Trophoblast cell (in vitro differentiated cells and primary cell): ENCODE results near the gene PISD.

ENCODE experiments used
- DNase-seq, 2 donors: peaks; one replicate each; pipeline ENCODE4 v3.0.0-alpha.2; 2016
- H2AFZ ChIP-seq: 2 replicates; pipeline ENCODE4 v1.6.1; 2013; ENCODE audit warnings: low read length, moderate library complexity, mild to moderate bottlenecking; ENCODE audit not compliant: insufficient read depth, poor library complexity
- H2AK5ac ChIP-seq: 2 replicates; pipeline ENCODE4 v1.6.1; 2013; ENCODE audit warnings: mild to moderate bottlenecking, low read length
- H2BK120ac ChIP-seq: 2 replicates; pipeline ENCODE4 v1.6.1; 2013; ENCODE audit warnings: low read length, mild to moderate bottlenecking, moderate library complexity; ENCODE audit not compliant: insufficient read depth, poor library complexity
- H2BK12ac ChIP-seq: 2 replicates; pipeline ENCODE4 v1.6.1; 2013; ENCODE audit warnings: mild to moderate bottlenecking, low read length, moderate library complexity
- H2BK5ac ChIP-seq: 2 replicates; pipeline ENCODE4 v1.6.1; 2013; ENCODE audit warnings: low read length, low read depth, moderate library complexity, mild to moderate bottlenecking; ENCODE audit not compliant: poor library complexity
- H3K14ac ChIP-seq: 2 replicates; pipeline ENCODE4 v1.6.1; 2013; ENCODE audit warnings: mild to moderate bottlenecking, low read length
- H3K18ac ChIP-seq: 2 replicates; pipeline ENCODE4 v1.6.1; 2013; ENCODE audit warnings: mild to moderate bottlenecking, low read length
- H3K23ac ChIP-seq: 2 replicates; pipeline ENCODE4 v1.6.1; 2013; ENCODE audit warnings: low read length
- H3K27ac ChIP-seq: 2 replicates; pipeline ENCODE4 v1.5.1; 2013; ENCODE audit warnings: low read depth, mild to moderate bottlenecking, inconsistent platforms, low read length, moderate library complexity
- H3K27me3 ChIP-seq: 2 replicates; pipeline ENCODE4 v1.6.1; 2013; ENCODE audit warnings: inconsistent platforms, mild to moderate bottlenecking, low read length, moderate library complexity; ENCODE audit not compliant: insufficient read depth
- H3K36me3 ChIP-seq, 2 experiments: 1 replicate in 1 of 2; 2 replicates in 1 of 2; pipeline ENCODE4 v1.6.1; 2013; ENCODE audit warnings: low read length in 2 of 2, mild to moderate bottlenecking in 2 of 2, moderate library complexity in 1 of 2; ENCODE audit not compliant: insufficient read depth in 2 of 2, control insufficient read depth in 1 of 2
- H3K4ac ChIP-seq: 2 replicates; pipeline ENCODE4 v1.6.1; 2013; ENCODE audit warnings: low read depth, mild to moderate bottlenecking, low read length, moderate library complexity
- H3K4me1 ChIP-seq, 2 experiments: 1 replicate in 1 of 2; 2 replicates in 1 of 2; pipeline ENCODE4 v1.6.1; 2013; ENCODE audit warnings: low read length in 2 of 2, mild to moderate bottlenecking in 2 of 2, moderate library complexity in 1 of 2; ENCODE audit not compliant: insufficient read depth in 2 of 2, control insufficient read depth in 1 of 2
- H3K4me2 ChIP-seq: 2 replicates; pipeline ENCODE4 v1.6.1; 2013; ENCODE audit warnings: inconsistent platforms, mild to moderate bottlenecking, low read length, moderate library complexity
- H3K4me3 ChIP-seq: 2 replicates; pipeline ENCODE4 v1.5.1; 2013; ENCODE audit warnings: mild to moderate bottlenecking, low read depth, low read length, inconsistent platforms
- H3K79me1 ChIP-seq: one replicate; pipeline ENCODE4 v1.6.1; 2013; ENCODE audit warnings: low read length
- H3K79me2 ChIP-seq: 2 replicates; pipeline ENCODE4 v1.6.1; 2013; ENCODE audit warnings: low read length, mild to moderate bottlenecking; ENCODE audit not compliant: control insufficient read depth, insufficient read depth, poor library complexity
- H3K9ac ChIP-seq: 2 replicates; pipeline ENCODE4 v1.6.1; 2013; ENCODE audit warnings: mild to moderate bottlenecking, low read length
- H3K9me3 ChIP-seq: 2 replicates; pipeline ENCODE4 v1.6.1; 2013; ENCODE audit warnings: low read depth, mild to moderate bottlenecking, control low read depth, inconsistent platforms, low read length; ENCODE audit not compliant: insufficient read depth
- H4K12ac ChIP-seq: 2 replicates; pipeline ENCODE4 v1.6.1; 2013; ENCODE audit warnings: low read depth, mild to moderate bottlenecking, low read length, moderate library complexity
- H4K8ac ChIP-seq: 2 replicates; pipeline ENCODE4 v1.6.1; 2013; ENCODE audit warnings: low read depth, mild to moderate bottlenecking, low read length, moderate library complexity
- H4K91ac ChIP-seq: one replicate; pipeline ENCODE4 v1.6.1; 2013; ENCODE audit warnings: low read depth, mild to moderate bottlenecking, low read length, moderate library complexity
- WGBS: extraction: QIAGEN DNeasy Blood & Tissue Kit; methylation state at CpG from one replicate; pipeline ENCODE4 v1.1.7; 2013; ENCODE audit warnings: missing lambda C conversion rate; ENCODE audit not compliant: insufficient read length, insufficient coverage; ENCODE audit errors: extremely low coverage; 5-methylcytosine and 5-hydroxymethylcytosine counted together

Gene PISD

DNA sequence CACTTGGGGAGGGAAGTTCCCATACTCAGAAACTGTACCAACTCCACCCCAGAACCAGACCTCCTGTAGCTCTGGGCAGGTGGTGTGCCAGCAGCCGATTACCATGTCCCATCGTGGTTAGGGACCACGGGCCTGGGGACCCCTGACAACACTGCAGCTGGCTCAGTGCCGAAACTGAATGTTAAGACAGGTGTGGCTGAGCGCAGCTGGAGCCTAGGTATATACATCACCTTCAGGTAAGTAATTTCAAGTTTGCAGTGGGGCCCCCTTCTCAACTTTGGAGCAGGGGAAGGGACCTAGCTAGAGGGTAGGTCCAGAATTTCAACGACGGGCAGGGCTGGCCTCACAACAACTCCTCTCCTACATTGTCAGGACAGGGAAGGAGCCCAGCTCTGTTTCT is 20.7 kb upstream of the PISD start:
- H3K79me1 ChIP-seq, result no peaks in the 10 kb centered on the region
- WGBS, result no CpG with 5 or more reads among the region's 7 CpGs

DNA sequence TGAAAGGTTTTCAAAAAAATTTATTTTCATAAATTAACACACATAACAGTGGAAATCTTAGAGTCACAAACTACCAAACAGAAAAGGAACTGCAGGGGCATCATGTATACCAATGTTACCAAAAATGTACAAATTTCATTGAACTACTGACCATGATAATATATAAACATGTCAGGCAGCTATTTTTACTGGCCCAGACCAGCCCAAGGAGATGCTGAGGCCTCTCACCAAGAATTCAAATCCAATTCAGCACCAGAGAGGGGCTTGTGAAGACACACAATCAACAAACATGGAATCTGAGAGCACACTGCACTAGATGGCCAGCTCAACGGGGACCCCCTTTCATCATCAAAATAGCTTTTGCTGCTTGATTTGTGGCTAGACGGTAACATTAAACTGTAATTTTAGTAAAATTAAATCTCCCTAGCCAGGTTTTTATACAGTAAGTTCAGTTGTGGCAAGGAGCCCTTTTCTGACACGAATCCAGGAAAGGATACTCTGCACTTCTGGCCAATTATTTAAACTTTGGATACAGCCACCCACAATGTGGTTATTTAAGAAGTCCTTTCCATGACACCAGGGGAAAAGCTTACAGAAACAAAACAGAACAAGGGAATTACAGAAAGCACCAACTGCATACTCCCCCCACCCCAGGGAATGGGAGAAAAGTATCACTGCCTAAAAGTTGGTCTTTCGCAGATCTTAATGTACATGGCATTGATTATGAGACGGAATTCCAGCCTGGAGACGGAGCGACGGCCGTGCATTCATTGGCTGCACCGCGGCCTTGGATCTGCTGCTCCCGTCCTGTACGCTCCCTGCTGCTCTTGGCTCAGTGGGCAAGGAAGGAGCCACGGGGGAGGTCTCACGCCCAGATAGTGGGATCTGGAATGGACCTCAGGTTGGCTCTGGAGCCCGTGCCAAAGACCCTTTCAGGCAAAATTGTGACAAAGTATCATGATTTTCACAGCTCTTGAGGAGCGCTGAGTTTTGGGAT is 19.6 kb upstream of the PISD start:
- no peaks in the 10 kb centered on the region for H3K4me1 ChIP-seq
- H3K9me3 ChIP-seq, result no peaks in the 10 kb centered on the region
- H3K79me1 ChIP-seq, result no peaks in the 10 kb centered on the region
- no peak for DNase-seq
- no peak overlapping the region for H3K27ac ChIP-seq
- H3K79me2 ChIP-seq, result no peaks in the 10 kb centered on the region
- no peak overlapping the region for H4K91ac ChIP-seq
- no peak overlapping the region for H3K18ac ChIP-seq
- H2AK5ac ChIP-seq, result no peak overlapping the region
- H3K36me3 ChIP-seq, result peaks cover 23 to 33% of the 10 kb centered on the region in 2 experiments
- H3K14ac ChIP-seq, result no peak overlapping the region
- H2BK12ac ChIP-seq, result no peak overlapping the region
- H3K23ac ChIP-seq, result no peak overlapping the region
- H2AFZ ChIP-seq, result no peak overlapping the region
- no peak overlapping the region for H2BK120ac ChIP-seq
- no peak overlapping the region for H3K4me3 ChIP-seq
- H3K9ac ChIP-seq, result no peak overlapping the region
- no peak overlapping the region for H4K12ac ChIP-seq
- no peaks in the 10 kb centered on the region for H3K27me3 ChIP-seq
- H3K4me2 ChIP-seq, result no peak overlapping the region
- no peak overlapping the region for H2BK5ac ChIP-seq
- WGBS, result no CpG with 5 or more reads among the region's 17 CpGs
- no peak overlapping the region for H4K8ac ChIP-seq
- H3K4ac ChIP-seq, result no peak overlapping the region

More for the DNA sequence above, 20.7 kb upstream of the PISD start:
- H2BK12ac ChIP-seq, result no peak overlapping the region
- no peak overlapping the region for H3K4me3 ChIP-seq
- H3K36me3 ChIP-seq, result peaks cover 23 to 33% of the 10 kb centered on the region in 2 experiments
- H4K12ac ChIP-seq, result no peak overlapping the region
- H3K79me2 ChIP-seq, result no peaks in the 10 kb centered on the region
- H3K27me3 ChIP-seq, result no peaks in the 10 kb centered on the region
- H3K4me2 ChIP-seq, result no peak overlapping the region
- no peak overlapping the region for H4K8ac ChIP-seq
- no peaks in the 10 kb centered on the region for H3K4me1 ChIP-seq
- no peak overlapping the region for H3K14ac ChIP-seq
- H3K27ac ChIP-seq, result no peak overlapping the region
- H2AFZ ChIP-seq, result no peak overlapping the region
- DNase-seq, result no peak
- H4K91ac ChIP-seq, result no peak overlapping the region
- no peak overlapping the region for H3K18ac ChIP-seq
- no peak overlapping the region for H3K9ac ChIP-seq
- H2BK120ac ChIP-seq, result no peak overlapping the region
- H2BK5ac ChIP-seq, result no peak overlapping the region
- no peak overlapping the region for H3K23ac ChIP-seq
- H2AK5ac ChIP-seq, result no peak overlapping the region
- H3K4ac ChIP-seq, result no peak overlapping the region
- H3K9me3 ChIP-seq, result no peaks in the 10 kb centered on the region

DNA sequence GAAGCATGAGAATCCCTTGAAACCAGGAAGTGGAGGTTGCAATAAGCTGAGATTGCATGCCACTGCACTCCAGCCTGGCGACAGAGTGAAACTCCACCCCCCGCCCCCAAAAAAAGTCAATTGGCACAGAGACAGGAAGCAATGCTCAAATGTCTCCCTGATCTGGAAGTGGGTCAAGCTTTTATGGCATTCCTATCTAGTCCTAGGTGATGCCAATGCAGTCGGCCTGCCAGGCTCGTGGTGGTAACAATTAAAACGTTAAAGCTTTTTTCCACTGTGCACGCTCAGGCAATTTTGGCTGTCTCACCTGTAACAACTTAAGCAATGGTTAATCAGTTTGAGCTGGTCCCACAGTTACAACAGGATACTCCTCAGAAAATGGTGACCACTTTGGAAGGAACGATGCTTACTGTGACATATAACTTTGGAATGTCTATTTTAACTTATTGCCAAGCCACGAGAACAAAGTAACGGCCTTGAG is 18.9 kb upstream of the PISD start:
- WGBS, result no CpG with 5 or more reads among the region's 9 CpGs
- H3K9me3 ChIP-seq, result no peaks in the 10 kb centered on the region
- no peak overlapping the region for H2BK5ac ChIP-seq

DNA sequence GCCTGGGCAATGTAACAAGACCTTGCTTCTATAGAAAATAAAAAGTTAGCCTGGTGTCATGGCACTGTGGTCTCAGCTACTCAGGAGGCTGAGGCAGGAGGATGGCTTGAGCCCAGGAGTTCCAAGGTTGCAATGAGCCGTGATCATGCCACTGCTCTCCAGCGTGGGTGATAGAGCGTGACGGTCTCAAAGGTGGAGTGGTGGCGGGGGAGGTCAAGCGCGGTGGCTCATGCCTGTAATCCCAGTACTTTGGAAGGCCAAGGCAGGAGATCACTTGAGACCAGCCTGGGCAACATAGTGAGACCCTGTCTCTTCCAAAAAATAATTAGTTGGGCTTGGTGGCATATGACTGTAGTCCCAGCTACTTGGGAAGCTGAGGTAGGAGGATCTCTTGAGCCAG is 16.7 kb upstream of the PISD start:
- no peak overlapping the region for H2BK12ac ChIP-seq
- H3K27me3 ChIP-seq, result no peaks in the 10 kb centered on the region
- no peak overlapping the region for H3K4me3 ChIP-seq
- H3K14ac ChIP-seq, result no peak overlapping the region
- no peak overlapping the region for H2AK5ac ChIP-seq
- no peak overlapping the region for H3K23ac ChIP-seq
- H3K79me1 ChIP-seq, result no peaks in the 10 kb centered on the region
- H2AFZ ChIP-seq, result no peak overlapping the region
- H4K91ac ChIP-seq, result no peak overlapping the region
- no peaks in the 10 kb centered on the region for H3K4me1 ChIP-seq
- H3K27ac ChIP-seq, result no peak overlapping the region
- no peak overlapping the region for H2BK120ac ChIP-seq
- no peaks in the 10 kb centered on the region for H3K9me3 ChIP-seq
- no peak overlapping the region for H4K12ac ChIP-seq
- H3K18ac ChIP-seq, result no peak overlapping the region
- no peak overlapping the region for H3K4me2 ChIP-seq
- peaks cover 8 to 12% of the 10 kb centered on the region in 2 experiments for H3K36me3 ChIP-seq
- H4K8ac ChIP-seq, result no peak overlapping the region
- no peak overlapping the region for H3K4ac ChIP-seq
- no peak overlapping the region for H3K9ac ChIP-seq
- no CpG with 5 or more reads among the region's 7 CpGs for WGBS
- H2BK5ac ChIP-seq, result no peak overlapping the region
- no peak for DNase-seq
- H3K79me2 ChIP-seq, result no peaks in the 10 kb centered on the region

More for the DNA sequence above, 18.9 kb upstream of the PISD start:
- no peak overlapping the region for H4K12ac ChIP-seq
- H3K18ac ChIP-seq, result no peak overlapping the region
- no peak overlapping the region for H3K27ac ChIP-seq
- no peak overlapping the region for H3K4me3 ChIP-seq
- no peaks in the 10 kb centered on the region for H3K79me1 ChIP-seq
- H3K27me3 ChIP-seq, result no peaks in the 10 kb centered on the region
- no peak overlapping the region for H2AK5ac ChIP-seq
- H4K8ac ChIP-seq, result no peak overlapping the region
- no peaks in the 10 kb centered on the region for H3K4me1 ChIP-seq
- H3K4ac ChIP-seq, result no peak overlapping the region
- no peaks in the 10 kb centered on the region for H3K79me2 ChIP-seq
- no peak overlapping the region for H2BK12ac ChIP-seq
- no peak overlapping the region for H2BK120ac ChIP-seq
- H3K9ac ChIP-seq, result no peak overlapping the region
- peaks cover 19 to 28% of the 10 kb centered on the region in 2 experiments for H3K36me3 ChIP-seq
- H3K14ac ChIP-seq, result no peak overlapping the region
- H3K4me2 ChIP-seq, result no peak overlapping the region
- peak in 1 of 2 donors; percentile 44 for DNase-seq
- no peak overlapping the region for H4K91ac ChIP-seq
- no peak overlapping the region for H2AFZ ChIP-seq
- H3K23ac ChIP-seq, result no peak overlapping the region
